ENCODE data around the gene DPM2.

GRCh38 chr9:127915801-127916719 lies 21.6 kb downstream of the DPM2 start:
- TF ChIP-seq CTCF (IDR thresholded peaks at IDR 0.05) (no peak), POLR2AphosphoS5 (IDR thresholded peaks at IDR 0.05) (no peak), POLR2A (IDR thresholded peaks at IDR 0.05; ENCODE audit: low read depth) (no peak), EP300 (IDR thresholded peaks at IDR 0.05) (peak; percentile 5)
